GM12874 (cell line): ENCODE results near the gene NAV2.

Source experiments
- TF ChIP-seq, protein P1 (sequence below): IDR thresholded peaks from 2 replicates; pipeline ENCODE4 v1.5.1; 2011; ENCODE audit warnings: low read depth, mild to moderate bottlenecking, control low read depth, low read length, moderate library complexity; ENCODE audit not compliant: insufficient read depth

NAV2 gene

DNA sequence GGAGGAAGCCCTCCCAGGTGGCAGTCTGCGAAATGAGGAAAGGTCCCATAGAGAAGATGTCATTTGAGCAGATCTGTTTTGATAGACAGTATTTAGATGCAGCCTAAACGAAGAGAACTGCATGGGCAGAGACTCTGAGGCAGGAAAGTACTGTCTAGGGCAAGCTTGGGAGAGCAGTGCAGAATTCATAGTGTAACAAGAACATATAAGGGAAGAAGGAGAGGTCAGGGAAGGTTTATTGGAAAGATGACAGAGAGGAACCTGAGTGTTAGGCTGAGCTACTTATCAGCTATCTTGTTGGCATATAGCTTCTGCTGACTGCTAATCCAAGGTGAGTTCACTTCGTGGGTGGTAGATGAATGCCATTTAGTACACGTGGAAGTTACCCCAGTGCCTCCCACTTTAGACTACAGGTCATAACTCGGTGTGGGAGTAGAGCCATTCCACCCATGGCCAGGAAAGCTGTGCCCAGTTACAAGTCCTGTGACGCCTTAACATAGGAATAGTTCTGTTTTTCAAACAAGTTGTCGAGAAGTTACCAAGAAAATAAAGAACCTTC, 348.1 kb downstream of the NAV2 start:
- TF ChIP-seq, protein P1, sequence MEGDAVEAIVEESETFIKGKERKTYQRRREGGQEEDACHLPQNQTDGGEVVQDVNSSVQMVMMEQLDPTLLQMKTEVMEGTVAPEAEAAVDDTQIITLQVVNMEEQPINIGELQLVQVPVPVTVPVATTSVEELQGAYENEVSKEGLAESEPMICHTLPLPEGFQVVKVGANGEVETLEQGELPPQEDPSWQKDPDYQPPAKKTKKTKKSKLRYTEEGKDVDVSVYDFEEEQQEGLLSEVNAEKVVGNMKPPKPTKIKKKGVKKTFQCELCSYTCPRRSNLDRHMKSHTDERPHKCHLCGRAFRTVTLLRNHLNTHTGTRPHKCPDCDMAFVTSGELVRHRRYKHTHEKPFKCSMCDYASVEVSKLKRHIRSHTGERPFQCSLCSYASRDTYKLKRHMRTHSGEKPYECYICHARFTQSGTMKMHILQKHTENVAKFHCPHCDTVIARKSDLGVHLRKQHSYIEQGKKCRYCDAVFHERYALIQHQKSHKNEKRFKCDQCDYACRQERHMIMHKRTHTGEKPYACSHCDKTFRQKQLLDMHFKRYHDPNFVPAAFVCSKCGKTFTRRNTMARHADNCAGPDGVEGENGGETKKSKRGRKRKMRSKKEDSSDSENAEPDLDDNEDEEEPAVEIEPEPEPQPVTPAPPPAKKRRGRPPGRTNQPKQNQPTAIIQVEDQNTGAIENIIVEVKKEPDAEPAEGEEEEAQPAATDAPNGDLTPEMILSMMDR = no peak

DNA sequence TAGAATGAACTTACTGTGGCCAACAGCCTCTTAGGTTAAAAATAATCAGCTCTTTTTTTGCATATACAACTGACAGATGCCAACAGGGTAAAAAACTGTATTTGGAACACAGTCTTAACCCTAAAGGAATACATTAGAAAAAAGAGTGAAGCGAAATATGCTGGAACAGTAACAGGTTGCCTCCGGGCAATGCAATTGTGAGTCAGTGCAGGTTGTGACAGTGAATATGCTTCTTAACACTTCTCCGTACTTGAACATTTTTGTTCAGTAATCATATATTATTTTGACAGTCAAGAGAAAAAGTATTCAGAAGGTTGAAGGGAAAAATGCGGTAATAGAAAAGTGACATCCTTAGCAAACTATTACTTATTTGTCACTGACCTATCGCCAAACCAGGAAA, 349.1 kb downstream of the NAV2 start:
- TF ChIP-seq, protein P1 = no peak

DNA sequence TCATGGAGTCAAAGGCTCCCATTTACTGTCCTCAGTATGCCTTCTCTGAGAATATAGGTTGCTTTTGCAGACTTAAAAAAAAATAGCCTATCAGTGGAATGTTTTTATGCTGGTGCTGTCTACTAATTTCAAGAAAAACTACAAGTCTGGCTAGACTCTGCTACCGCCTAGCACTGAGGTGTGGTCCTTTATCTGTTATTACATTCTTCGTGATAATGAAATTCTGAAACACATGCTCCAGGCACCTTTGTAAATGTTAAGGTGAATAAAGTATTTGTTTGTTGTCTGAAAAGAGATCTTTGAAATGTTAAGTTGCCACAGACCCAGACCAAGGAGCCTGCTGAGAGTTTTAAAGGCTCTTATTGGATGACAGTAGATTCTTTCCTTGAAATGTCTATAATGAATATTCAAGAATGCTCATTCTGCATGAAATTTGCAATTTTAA, 352.3 kb downstream of the NAV2 start:
- TF ChIP-seq, protein P1 = no peak

DNA sequence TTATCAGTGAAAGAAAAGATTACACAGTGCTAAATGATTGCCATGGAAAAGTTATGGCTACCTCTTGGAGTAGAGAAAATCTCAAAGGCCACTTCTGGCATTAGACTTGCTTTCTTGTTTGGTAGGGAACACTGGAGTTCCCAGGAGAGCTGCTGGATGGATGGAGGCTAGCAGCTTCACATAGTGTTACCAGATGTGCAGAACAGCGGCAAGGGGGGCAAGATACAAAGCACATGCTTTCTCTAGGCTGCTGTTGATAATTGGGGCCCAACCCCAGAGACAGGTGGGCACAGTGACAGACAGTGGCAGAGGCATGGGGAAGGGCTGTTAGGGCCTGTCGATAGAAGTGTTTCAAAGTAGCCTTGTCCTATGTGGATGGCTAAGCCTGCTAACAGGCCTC, 352.8 kb downstream of the NAV2 start:
- TF ChIP-seq, protein P1 = no peak

DNA sequence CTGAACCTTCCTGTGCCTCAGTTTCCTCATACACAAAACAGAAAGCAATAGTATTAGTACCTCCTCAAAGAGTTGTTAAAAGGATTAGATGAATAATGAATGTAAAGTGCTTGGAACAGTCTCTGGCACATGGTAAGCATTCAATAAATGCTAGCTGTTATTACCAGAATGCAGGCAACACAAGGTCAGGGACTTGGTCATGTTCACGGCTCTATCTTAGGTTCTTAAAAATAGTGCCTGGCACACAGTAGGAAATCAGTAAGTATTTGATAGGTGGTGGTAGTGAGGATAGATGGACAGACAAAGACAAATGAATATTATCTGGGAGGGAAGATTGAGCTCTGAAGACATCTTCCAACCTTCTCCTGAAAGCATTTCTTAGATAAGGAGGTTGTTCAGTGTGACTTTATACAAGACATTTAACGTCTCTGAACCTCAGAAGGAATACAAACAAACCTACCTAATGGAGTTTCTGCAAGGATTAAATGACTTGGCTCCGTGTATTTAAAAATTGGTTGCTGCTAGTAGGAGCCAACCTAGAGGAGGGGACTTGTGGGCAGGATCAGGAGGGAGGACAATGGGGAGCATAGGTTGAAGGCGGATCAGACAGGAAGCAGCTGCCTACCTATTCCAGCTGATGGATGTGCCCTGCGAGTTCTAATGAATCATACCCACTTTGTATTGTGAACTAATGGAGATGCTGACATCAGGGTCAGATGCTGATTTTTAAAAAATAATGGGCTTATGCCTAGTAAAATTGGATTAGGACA, 353.6 kb downstream of the NAV2 start:
- TF ChIP-seq, protein P1 = no peak

DNA sequence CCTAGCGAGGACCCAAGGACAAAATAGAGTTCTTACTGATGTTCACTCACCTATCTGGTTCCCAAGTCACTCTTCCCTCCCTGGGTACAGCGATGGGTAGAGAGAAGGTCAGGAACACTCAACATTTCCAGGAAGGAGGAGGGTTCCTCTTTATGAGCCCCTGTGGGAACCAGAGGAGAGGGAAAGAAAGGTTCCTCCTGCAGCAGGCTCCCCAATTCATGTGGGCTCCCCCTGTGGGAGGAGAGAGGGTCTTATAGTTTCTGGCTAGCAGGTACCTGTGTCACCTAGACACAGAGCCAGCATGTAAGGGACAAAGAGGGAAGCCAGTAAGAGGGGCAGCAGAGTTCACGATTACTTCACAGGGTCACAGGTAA, 354.1 kb downstream of the NAV2 start:
- TF ChIP-seq, protein P1 = no peak

DNA sequence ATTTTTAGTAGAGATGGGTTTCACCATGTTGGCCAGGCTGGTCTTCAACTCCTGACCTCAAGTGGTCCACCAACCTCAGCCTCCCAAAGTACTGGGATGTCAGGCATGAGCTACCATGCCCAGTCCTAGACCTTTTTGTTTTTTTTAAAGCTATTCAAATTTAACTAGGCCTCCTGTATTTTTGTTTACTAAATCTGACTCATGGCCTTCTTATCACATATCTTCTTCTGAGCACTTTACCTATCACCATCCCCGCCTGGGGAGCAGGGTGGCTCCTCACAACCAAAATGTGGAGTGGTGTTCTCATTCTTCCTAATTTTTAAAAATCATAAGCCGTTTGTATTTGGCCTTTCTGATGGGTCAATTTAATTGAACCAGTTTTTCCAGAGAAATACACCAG, 355.0 kb downstream of the NAV2 start:
- TF ChIP-seq, protein P1 = no peak
